HepG2 (cell line): ENCODE results near the gene C19orf44. TPM values are rescaled to one million over a fixed set of nuclear protein-coding genes. Genes with fewer than 3 reads are reported as not detected.

ENCODE experiments used
- ATF2 ChIP-seq: sonication (generic); formaldehyde crosslinking; IDR thresholded peaks from 2 replicates; pipeline ENCODE4 v1.4.0; 2020; ENCODE audit warnings: missing genetic modification reagents
- CENPBD1 ChIP-seq: sonication (generic); formaldehyde crosslinking; IDR thresholded peaks from 2 replicates; pipeline ENCODE4 v1.8.0; 2022; ENCODE audit warnings: missing genetic modification reagents, low read depth, mild to moderate bottlenecking, borderline replicate concordance
- ELF1 ChIP-seq: sonication (generic); formaldehyde crosslinking; IDR thresholded peaks from 2 replicates; pipeline ENCODE4 v1.4.0; 2020; ENCODE audit warnings: missing genetic modification reagents
- FOXO4 ChIP-seq: sonication (generic); formaldehyde crosslinking; conservative IDR thresholded peaks from 2 replicates; pipeline ENCODE4 v1.8.1; 2023; ENCODE audit warnings: missing genetic modification reagents
- HNF1B ChIP-seq: sonication (generic); formaldehyde crosslinking; IDR thresholded peaks from 2 replicates; pipeline ENCODE4 v1.5.1; 2020; ENCODE audit warnings: mild to moderate bottlenecking, moderate library complexity, missing genetic modification reagents
- MTERF4 ChIP-seq: sonication (generic); formaldehyde crosslinking; IDR thresholded peaks from 2 replicates; pipeline ENCODE4 v1.8.0; 2023; ENCODE audit warnings: mild to moderate bottlenecking, missing genetic modification reagents
- PAWR ChIP-seq: sonication (generic); formaldehyde crosslinking; IDR thresholded peaks from 2 replicates; pipeline ENCODE4 v1.4.0; 2020; ENCODE audit warnings: missing genetic modification reagents, mild to moderate bottlenecking, borderline replicate concordance
- TBX3 ChIP-seq: fragments of 450-650 bp; IDR thresholded peaks from 2 replicates; pipeline ENCODE4 v1.6.1; 2017; ENCODE audit warnings: antibody characterized with exemption, mild to moderate bottlenecking, inconsistent platforms, borderline replicate concordance
- THRA ChIP-seq: sonication (generic); formaldehyde crosslinking; IDR thresholded peaks from 2 replicates; pipeline ENCODE4 v1.4.0; 2020; ENCODE audit warnings: missing genetic modification reagents, borderline replicate concordance
- ZFAT ChIP-seq: sonication (generic); formaldehyde crosslinking; conservative IDR thresholded peaks from 2 replicates; pipeline ENCODE4 v1.8.1; 2023; ENCODE audit warnings: missing genetic modification reagents, inconsistent platforms
- ZFP36 ChIP-seq: fragments of 150-350 bp; IDR thresholded peaks from 2 replicates; pipeline ENCODE4 v1.6.1; 2018; ENCODE audit warnings: borderline replicate concordance, low read length, low read depth; ENCODE audit not compliant: partially characterized antibody
- ZFP36L1 ChIP-seq: sonication (generic); formaldehyde crosslinking; IDR thresholded peaks from 2 replicates; pipeline ENCODE4 v1.8.0; 2022; ENCODE audit warnings: mild to moderate bottlenecking, missing genetic modification reagents, moderate library complexity
- ZFP91 ChIP-seq: sonication (generic); formaldehyde crosslinking; IDR thresholded peaks from 2 replicates; pipeline ENCODE4 v1.9.0; 2022; ENCODE audit warnings: missing genetic modification reagents, mild to moderate bottlenecking, borderline replicate concordance
- ZNF143 ChIP-seq: sonication (generic); formaldehyde crosslinking; IDR thresholded peaks from 2 replicates; pipeline ENCODE4 v1.4.0; 2020; ENCODE audit warnings: missing genetic modification reagents
- ZNF20 ChIP-seq: sonication (generic); formaldehyde crosslinking; IDR thresholded peaks from 2 replicates; pipeline ENCODE4 v1.4.0; 2020; ENCODE audit warnings: mild to moderate bottlenecking, moderate library complexity, missing genetic modification reagents
- ZNF333 ChIP-seq: sonication (generic); formaldehyde crosslinking; IDR thresholded peaks from 2 replicates; pipeline ENCODE4 v1.4.0; 2020; ENCODE audit warnings: mild to moderate bottlenecking, missing genetic modification reagents, borderline replicate concordance
- ZNF552 ChIP-seq: sonication (generic); formaldehyde crosslinking; IDR thresholded peaks from 2 replicates; pipeline ENCODE4 v1.9.0; 2022; ENCODE audit warnings: missing genetic modification reagents, mild to moderate bottlenecking, borderline replicate concordance
- polyA plus RNA-seq, 8 experiments: library from polyadenylated mRNA; depleted of rRNA in 3 of 8; stranded (reverse) in 7 of 8; unstranded in 1 of 8; fragments of >200 nt; fragmentation: Illumina TruSeq in 4 of 8; extraction: Trizol in 4 of 8; gene quantifications; 2 replicates each; pipeline versions ENCODE4 v1.2.1 to v1.2.3, GENCODE V29; 2011 to 2016; ENCODE audit warnings: low read depth in 4 of 8, missing spikeins in 1 of 8, mixed read lengths in 1 of 8; ENCODE audit not compliant: insufficient read depth in 1 of 8
- total RNA-seq, 5 experiments: library from RNA; depleted of rRNA; stranded (reverse); fragments of >200 nt; fragmentation: Illumina TruSeq; extraction: Trizol; gene quantifications; 2 replicates each; pipeline ENCODE4 v1.2.3, GENCODE V29; 2016; ENCODE audit warnings: low read depth in 1 of 5

C19orf44 gene
- total and polyA plus RNA-seq, 2 of the 13 experiments (the other 11 are each of a cell fraction or from before 2014, with no cell fraction given) = 3.2 to 4.3 TPM

- TF ChIP-seq ZFP91 (CRISPR knock-in tag) (peak; percentile 78), ZFP36 (no peak), CENPBD1 (CRISPR knock-in tag) (no peak), HNF1B (peak; percentile 94), ZNF20 (CRISPR knock-in tag) (no peak), MTERF4 (CRISPR knock-in tag) (no peak), ATF2 (CRISPR knock-in tag) (peak; percentile 57; the same call in 1 of the 2 replicates), THRA (peak; percentile 18; the same call in 1 of the 2 replicates), TBX3 (peak; percentile 53; the same call in 1 of the 2 replicates), ZFP36L1 (no peak), PAWR (CRISPR knock-in tag) (no peak), FOXO4 (no peak), ZNF143 (CRISPR knock-in tag) (peak; percentile 99), ZFAT (CRISPR knock-in tag) (no peak), ZNF333 (CRISPR knock-in tag) (peak; percentile 87), ELF1 (CRISPR knock-in tag) (peak; percentile 97), ZNF552 (no peak)
Measured at GRCh38 chr19:16495982-16496612, at the start of gene C19orf44, which contains the start of gene CALR3 (continued).
